Omental fat pad (tissue), 4 donors: Measurements from ENCODE around the gene SLC25A10. TPM values are rescaled to one million over a fixed set of nuclear protein-coding genes. Genes with fewer than 3 reads are reported as not detected.

Source experiments
- ATAC-seq: fragments of 150-250 bp; one replicate; pipeline ENCODE4 v1.9.1; 2016; ENCODE audit warnings: mild to moderate bottlenecking, moderate library complexity; ENCODE audit not compliant: low FRiP score
- DNase-seq: peaks from one replicate; pipeline ENCODE4 v3.0.0-alpha.2; 2019; ENCODE audit warnings: low spot score
- total RNA-seq, 4 donors: library from RNA; depleted of rRNA; stranded (reverse); fragments of >200 nt; gene quantifications; one replicate each; pipeline ENCODE4 v1.1.0, GENCODE V29; 2016
- TF ChIP-seq, protein P1 (sequence below), 3 donors: fragments of 450-650 bp; IDR thresholded peaks; one replicate each; pipeline ENCODE4 v1.5.1; 2016 to 2017; ENCODE audit warnings: antibody characterized with exemption in 3 of 3, mild to moderate bottlenecking in 3 of 3, moderate library complexity in 2 of 3

The SLC25A10 gene
- total RNA-seq, 4 donors from 2014 or later = 11.4 to 22.4 (median 14.0) TPM

DNA sequence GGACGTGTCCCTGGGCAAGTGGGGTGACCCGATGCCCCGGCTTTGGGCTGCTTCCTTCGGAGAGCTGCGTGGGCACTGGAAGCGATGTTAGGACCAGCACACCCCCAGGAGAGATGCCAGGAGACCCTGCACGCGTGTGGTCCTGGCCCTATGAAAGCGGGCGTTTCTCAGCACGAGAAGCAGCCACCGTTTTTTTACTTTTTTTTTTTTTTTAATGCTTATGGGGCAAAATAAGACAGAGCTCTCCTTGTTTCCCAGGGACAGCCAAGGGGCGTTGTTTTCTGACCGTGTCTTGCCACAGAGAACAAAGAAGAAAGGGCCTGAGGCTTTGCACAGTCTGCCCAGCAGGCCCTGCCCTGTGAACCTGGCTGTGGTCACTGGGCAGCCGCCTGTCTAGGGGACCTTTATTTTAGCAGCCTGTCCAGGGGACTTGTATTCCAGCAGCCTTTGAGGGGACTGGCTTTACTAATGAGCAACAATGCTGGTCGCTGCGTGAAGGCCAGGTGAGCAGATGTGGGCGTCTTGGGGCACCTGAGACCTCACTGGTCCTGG is 996 bp downstream of the SLC25A10 start:
- ATAC-seq (no peak), DNase-seq (no peak)
- TF ChIP-seq, protein P1, sequence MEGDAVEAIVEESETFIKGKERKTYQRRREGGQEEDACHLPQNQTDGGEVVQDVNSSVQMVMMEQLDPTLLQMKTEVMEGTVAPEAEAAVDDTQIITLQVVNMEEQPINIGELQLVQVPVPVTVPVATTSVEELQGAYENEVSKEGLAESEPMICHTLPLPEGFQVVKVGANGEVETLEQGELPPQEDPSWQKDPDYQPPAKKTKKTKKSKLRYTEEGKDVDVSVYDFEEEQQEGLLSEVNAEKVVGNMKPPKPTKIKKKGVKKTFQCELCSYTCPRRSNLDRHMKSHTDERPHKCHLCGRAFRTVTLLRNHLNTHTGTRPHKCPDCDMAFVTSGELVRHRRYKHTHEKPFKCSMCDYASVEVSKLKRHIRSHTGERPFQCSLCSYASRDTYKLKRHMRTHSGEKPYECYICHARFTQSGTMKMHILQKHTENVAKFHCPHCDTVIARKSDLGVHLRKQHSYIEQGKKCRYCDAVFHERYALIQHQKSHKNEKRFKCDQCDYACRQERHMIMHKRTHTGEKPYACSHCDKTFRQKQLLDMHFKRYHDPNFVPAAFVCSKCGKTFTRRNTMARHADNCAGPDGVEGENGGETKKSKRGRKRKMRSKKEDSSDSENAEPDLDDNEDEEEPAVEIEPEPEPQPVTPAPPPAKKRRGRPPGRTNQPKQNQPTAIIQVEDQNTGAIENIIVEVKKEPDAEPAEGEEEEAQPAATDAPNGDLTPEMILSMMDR (IDR thresholded peaks at IDR 0.05) = no peak

DNA sequence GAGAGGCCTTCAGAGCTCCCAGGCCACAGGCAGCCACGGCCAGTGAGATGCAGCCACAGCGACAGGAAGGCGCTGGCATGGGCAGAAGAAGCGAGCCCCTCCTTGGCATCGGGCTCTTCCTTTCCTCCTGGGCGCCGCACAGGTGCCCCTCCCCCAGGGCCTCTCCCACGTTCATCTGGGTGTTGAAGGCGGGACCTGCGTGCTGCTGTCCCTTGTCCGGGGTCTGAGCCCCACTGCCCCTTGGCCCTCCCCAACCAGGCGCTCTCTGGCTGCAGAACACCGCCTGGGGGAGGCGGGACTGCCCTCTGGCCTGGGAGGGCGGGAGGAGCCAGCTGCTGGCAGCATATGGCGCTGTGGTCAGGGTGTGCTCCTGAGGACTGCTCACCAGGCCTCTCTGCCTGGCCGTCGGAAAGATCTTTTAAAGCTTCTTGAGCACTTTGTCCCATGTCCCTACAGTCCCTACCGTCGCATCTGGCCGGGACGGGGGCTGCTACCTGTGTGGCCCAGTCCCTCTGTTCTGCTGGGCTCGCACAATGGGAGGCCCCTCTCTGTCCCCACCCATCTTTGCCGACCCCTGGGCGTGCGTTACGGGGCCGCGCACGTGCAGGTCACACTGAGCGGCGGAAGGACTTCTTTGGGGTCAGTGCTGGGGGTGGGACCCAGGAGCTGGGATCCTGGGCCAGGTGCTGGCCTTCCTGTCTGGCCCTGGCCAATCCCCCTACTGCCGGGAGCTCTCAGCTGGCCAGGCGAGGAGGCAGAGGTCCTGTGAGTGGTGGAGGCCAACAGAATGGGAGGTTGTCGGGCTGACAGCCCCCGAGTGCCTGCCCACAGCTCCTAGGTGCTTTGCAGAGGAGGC is 1.7 kb downstream of the SLC25A10 start:
- TF ChIP-seq, protein P1 (IDR thresholded peaks at IDR 0.05) = no peak
- ATAC-seq = no peak
- no peak for DNase-seq

DNA sequence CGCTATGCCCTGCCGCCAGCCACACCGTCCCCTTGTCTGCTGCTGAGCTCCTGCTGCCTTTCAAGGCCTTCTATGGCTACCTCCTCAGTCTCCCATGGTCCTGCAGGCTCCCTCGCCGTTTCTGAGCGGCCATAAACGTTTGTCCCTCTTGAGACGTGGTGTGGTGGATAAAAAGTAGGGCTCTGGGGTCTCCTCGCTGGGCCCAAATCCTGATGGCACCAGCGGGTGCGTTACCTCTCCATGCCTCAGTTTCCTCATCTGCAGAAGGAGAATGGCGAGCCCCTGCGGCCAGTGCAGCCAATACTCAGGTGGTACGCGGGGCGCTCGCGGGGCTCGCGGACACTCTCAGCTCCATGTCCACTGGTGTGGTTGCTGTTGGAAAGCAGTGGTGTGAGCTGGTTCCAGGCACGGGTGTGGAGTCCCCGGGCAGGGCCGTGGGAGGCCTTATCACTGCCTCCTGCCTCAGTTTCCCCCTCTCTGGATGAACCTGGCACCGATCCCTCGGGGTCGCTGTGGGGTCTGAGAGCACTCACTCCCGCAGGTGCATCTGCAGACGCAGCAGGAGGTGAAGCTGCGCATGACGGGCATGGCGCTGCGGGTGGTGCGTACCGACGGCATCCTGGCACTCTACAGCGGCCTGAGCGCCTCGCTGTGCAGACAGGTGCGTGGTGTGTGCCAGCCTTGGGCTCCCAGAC is 2.5 kb downstream of the SLC25A10 start:
- TF ChIP-seq, protein P1 (IDR thresholded peaks at IDR 0.05) = no peak
- no peak for DNase-seq
- no peak for ATAC-seq

DNA sequence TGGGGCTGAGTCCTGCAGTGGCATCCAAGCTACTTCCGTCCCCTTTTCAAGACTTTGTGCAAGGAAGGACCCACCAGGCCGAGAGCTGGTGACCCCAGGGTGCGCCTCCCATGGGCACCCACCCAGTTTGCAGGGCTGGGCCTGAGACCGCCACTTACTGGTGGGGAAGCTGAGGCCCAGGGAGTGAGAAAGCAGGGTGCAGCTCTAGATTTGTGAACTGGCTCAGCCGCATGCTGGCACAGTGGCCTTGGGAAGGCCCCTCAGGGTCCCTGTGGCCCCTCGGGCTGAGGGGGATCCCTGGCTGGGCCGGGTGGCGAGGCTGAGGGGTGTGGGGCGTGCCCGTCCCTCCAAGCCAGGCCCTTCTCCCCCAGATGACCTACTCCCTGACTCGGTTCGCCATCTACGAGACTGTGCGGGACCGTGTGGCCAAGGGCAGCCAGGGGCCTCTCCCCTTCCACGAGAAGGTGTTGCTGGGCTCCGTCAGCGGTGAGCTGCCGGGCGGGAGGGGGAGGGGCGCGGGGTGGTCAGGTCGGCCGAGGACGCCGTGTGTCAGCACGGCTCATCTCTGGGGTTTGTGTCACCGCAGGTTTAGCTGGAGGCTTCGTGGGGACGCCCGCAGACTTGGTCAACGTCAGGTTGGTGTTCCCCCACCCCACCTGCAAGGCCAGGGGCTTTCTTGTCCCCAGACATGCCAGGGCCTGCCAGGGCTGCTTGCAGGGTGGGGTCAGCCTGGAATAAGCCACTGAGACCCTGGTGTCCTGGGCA is 3.2 kb downstream of the SLC25A10 start:
- TF ChIP-seq, protein P1 (IDR thresholded peaks at IDR 0.05) = no peak
- no peak for DNase-seq
- ATAC-seq = no peak

DNA sequence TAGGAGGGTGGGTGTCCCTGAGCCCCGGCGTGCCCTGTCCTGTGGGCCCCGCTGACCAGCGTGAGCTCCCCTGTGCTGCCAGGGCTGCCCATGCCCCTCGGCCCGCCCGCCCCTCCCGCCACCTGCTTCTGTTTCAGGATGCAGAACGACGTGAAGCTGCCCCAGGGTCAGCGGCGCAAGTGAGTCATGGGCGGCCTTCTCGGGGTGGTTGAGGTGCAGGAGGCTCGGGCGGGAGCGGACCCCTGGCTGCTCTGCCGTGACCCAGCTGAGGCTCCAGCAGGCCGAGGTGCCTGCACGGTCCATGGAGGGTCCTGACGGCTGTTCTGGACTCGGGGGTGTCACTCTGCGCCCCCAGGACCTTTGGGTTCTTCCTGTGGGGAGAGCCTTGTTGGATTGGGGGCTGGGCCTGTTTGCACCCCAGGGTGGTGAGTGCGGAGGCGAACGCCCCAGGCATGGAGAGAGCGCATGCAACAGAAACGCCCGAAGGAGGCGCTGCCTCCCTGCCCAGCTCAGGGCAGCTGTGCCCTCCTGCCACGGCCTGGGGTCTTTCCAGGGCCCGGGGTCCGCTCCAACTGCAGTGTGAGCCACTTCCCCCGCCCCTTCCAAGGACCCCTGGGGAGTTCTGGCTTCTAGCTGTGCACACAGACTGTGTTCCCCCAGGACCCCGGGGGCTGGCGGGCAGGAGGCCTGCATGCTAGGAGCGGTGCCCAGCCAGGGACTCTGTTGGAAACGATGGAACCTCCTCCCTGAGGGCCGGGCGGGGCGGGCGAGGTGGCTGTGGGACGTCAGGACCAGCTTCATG is 4.0 kb downstream of the SLC25A10 start:
- ATAC-seq (no peak), DNase-seq (no peak)
- TF ChIP-seq, protein P1 (IDR thresholded peaks at IDR 0.05) = no peak

DNA sequence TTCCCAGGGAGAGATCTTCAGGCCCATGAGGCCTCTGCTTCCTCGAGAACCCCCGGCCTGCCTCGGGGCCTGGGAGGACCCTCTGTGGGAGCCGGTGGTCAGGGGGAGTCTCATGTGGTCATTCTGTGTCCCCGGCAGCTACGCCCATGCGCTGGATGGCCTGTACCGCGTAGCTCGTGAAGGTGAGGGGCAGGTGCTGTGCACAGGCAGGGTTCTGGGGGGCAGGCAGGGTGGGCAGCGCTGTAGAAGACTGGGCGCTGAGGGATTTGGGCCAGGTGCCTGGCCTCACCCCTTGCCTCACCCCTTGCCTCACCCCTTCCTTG is 4.6 kb downstream of the SLC25A10 start:
- no peak for ATAC-seq
- DNase-seq = no peak
- TF ChIP-seq, protein P1 (IDR thresholded peaks at IDR 0.05) = no peak
